ENCODE results near the gene LRIG2. TPM values are rescaled to one million over a fixed set of nuclear protein-coding genes. Genes with fewer than 3 reads are reported as not detected.

The LRIG2 gene
- total and polyA plus RNA-seq, 9 of the 15 experiments (the other 6 are each of a cell fraction or from before 2014, with no cell fraction given) = 1.8 to 28.1 (median 11.5) TPM

DNA sequence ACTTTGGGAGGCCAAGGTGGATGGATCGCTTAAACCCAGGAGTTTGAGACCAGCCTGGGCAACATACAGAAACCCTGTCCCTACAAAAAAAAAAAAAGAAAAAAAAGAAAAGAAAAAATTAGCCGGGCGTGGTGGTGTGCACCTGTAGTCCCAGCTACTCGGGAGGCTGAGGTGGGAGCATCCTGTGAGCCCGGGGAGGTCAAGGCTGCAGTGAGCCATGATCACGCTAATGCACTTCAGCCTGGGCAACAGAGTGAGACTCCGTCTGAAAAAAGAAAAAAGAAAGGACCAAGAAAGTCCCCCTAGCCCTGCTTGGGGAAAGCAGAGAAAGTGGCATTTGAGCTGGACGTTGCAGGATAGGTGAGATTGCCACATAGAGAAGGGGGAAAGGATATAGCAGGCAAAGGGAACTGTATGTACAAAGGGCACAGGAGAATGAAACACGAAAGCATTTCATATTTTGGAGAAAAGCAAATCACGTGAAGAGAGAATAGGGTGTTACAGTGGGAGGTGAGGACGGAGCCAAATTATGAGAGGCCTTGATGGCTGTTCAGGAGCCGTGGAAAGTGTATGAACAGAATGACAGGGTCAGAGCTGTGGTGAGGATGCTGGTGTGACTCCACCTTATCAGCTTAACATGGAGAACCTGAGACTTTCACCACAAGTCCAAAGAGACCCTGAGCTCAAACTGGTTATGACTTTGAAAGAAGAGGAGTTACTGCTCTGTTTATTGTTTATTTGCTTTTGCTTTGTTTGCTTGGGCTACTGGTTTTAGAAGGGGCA, 19.5 kb upstream of the LRIG2 start (continued):
- TF ChIP-seq CEBPG (CRISPR knock-in tag; IDR thresholded peaks at IDR 0.05) (peak; percentile 12; the same call in 1 of the 2 replicates), CEBPG (tag; conservative IDR thresholded peaks at IDR 0.05 in 1 of 2, IDR thresholded peaks at IDR 0.05 in 1 of 2) (no peak), HDAC1 (IDR thresholded peaks at IDR 0.05) (no peak), ATF1 (CRISPR knock-in tag; IDR thresholded peaks at IDR 0.05) (no peak), ATF1 (tag; IDR thresholded peaks at IDR 0.05) (no peak), LARP7 (IDR thresholded peaks at IDR 0.05) (no peak), HLTF (IDR thresholded peaks at IDR 0.05) (no peak)
- TF ChIP-seq, protein P1, sequence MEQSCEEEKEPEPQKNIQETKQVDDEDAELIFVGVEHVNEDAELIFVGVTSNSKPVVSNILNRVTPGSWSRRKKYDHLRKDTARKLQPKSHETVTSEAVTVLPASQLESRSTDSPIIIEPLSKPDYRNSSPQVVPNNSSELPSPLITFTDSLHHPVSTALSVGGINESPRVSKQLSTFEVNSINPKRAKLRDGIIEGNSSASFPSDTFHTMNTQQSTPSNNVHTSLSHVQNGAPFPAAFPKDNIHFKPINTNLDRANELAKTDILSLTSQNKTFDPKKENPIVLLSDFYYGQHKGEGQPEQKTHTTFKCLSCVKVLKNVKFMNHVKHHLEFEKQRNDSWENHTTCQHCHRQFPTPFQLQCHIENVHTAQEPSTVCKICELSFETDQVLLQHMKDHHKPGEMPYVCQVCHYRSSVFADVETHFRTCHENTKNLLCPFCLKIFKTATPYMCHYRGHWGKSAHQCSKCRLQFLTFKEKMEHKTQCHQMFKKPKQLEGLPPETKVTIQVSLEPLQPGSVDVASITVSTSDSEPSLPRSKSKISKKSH (CRISPR knock-in tag; IDR thresholded peaks at IDR 0.05) = no peak

GRCh38 chr1:113055570-113055969, 17.4 kb upstream of the LRIG2 start:
- ChIA-PET POLR2A (interaction anchor here (5.9 kb wide), 1 partner anchor 17 kb away, joined by 48 read pairs; the partner anchor contains the start of gene LRIG2), CTCF (ENCODE audit: low intra/inter-chr PET ratio) (no interaction called here)
- Histone ChIP-seq H3K9me1 (ENCODE audit: control insufficient read depth, insufficient read depth, low read length) (no peaks in the 10 kb centered on the region), H3K4me2 (ENCODE audit: insufficient read depth, low read length) (no peak overlapping the region), H3K9me3 (replicated peaks; ENCODE audit: control insufficient read depth, insufficient read depth, low read depth, low read length) (no peaks in the 10 kb centered on the region), H4K20me1 (replicated peaks; ENCODE audit: control insufficient read depth, insufficient read depth, low read length) (no peaks in the 10 kb centered on the region), H3K9ac (ENCODE audit: insufficient read depth in 1 of 2, low read depth in 2 of 2, low read length in 2 of 2) (no peak overlapping the region), H3K36me3 (ENCODE audit: control insufficient read depth, insufficient read depth, low read length) (no peaks in the 10 kb centered on the region), H2AFZ (ENCODE audit: low read depth, low read length) (no peak overlapping the region), H3K4me3 (no peak overlapping the region), H3K4me1 (replicated peaks in 1 of 2; ENCODE audit: control insufficient read depth in 2 of 2, insufficient read depth in 2 of 2, low read length in 2 of 2) (peaks cover 7 to 14% of the 10 kb centered on the region in 2 experiments; a peak in 4 of 5 replicates), H3K27ac (ENCODE audit: extremely low read depth, low read depth, low read length) (no peak overlapping the region), H3K27me3 (ENCODE audit: control insufficient read depth in 2 of 2, insufficient read depth in 2 of 2, low read length in 2 of 2) (no peaks in the 10 kb centered on the region), H3K79me2 (ENCODE audit: control insufficient read depth, insufficient read depth, low read length) (no peaks in the 10 kb centered on the region)
- 74% methylated on average over 1 of the region's 1 CpG for WGBS (ENCODE audit: insufficient coverage, low coverage, missing lambda C conversion rate)
- ATAC-seq = no peak
- intact Hi-C loops (cut with micrococcal nuclease) = no loop called here
- in situ Hi-C loops (cut with MboI) = no loop called here
- BruUV-seq (replicated peaks) = no TSS peak
- DNase-seq (ENCODE audit: extremely low read depth in 1 of 4, low spot score in 3 of 4) = no peak
- FAIRE-seq = no peak
- TF ChIP-seq GATA2 (CRISPR knock-in tag; IDR thresholded peaks at IDR 0.05) = no peak
- TF ChIP-seq ZNF76 (CRISPR knock-in tag; IDR thresholded peaks at IDR 0.05; ENCODE audit: borderline replicate concordance) = no peak
- TF ChIP-seq ZNF12 (CRISPR knock-in tag; IDR thresholded peaks at IDR 0.05) = no peak
- TF ChIP-seq NCOR1 (IDR thresholded peaks at IDR 0.05) = no peak
- no peak for TF ChIP-seq OTX1 (CRISPR knock-in tag; IDR thresholded peaks at IDR 0.05)
- TF ChIP-seq TFE3 (CRISPR knock-in tag; IDR thresholded peaks at IDR 0.05) = no peak
- no peak for TF ChIP-seq HNRNPUL1 (IDR thresholded peaks at IDR 0.05; ENCODE audit: low read length)
- TF ChIP-seq PTTG1 (tag; IDR thresholded peaks at IDR 0.05; ENCODE audit: low read depth) = no peak
- TF ChIP-seq, protein P2, sequence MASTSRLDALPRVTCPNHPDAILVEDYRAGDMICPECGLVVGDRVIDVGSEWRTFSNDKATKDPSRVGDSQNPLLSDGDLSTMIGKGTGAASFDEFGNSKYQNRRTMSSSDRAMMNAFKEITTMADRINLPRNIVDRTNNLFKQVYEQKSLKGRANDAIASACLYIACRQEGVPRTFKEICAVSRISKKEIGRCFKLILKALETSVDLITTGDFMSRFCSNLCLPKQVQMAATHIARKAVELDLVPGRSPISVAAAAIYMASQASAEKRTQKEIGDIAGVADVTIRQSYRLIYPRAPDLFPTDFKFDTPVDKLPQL (IDR thresholded peaks at IDR 0.05; ENCODE audit: extremely low read depth, insufficient read length) = no peak
- TF ChIP-seq NEUROD1 (IDR thresholded peaks at IDR 0.05; ENCODE audit: borderline replicate concordance, low read depth, low read length, partially characterized antibody) = no peak
- TF ChIP-seq LEF1 (IDR thresholded peaks at IDR 0.05) = no peak
- no peak for TF ChIP-seq FOS (IDR thresholded peaks at IDR 0.05; ENCODE audit: extremely low read depth, insufficient read length)
